GM23338 (cell line): ENCODE data around the gene SCAMP5. TPM values are rescaled to one million over a fixed set of nuclear protein-coding genes. Genes with fewer than 3 reads are reported as not detected.

Experiments used
- ATAC-seq: fragments of 200-7000 bp; cut with Tn5 transposase; 3 replicates; pipeline ENCODE4 v1.9.1; 2020
- DNase-seq: peaks from one replicate; pipeline ENCODE4 v3.0.0-alpha.2; 2015; ENCODE audit warnings: low spot score
- H2AFZ ChIP-seq: fragments of 200-600 bp; sonication (generic); 2 replicates; pipeline ENCODE4 v1.8.0; 2016; ENCODE audit warnings: antibody characterized with exemption, mild to moderate bottlenecking, moderate library complexity
- H3F3A ChIP-seq: fragments of 200-600 bp; sonication (generic); replicated peaks from 2 replicates; pipeline ENCODE4 v1.8.0; 2017; ENCODE audit warnings: antibody characterized with exemption, mixed run types, low read depth
- H3K27ac ChIP-seq: fragments of 200-600 bp; sonication (generic); 2 replicates; pipeline ENCODE4 v1.6.1; 2016; ENCODE audit warnings: low read depth
- H3K27me3 ChIP-seq: fragments of 200-600 bp; sonication (generic); 2 replicates; pipeline ENCODE4 v1.8.0; 2016; ENCODE audit warnings: mild to moderate bottlenecking, mixed run types, moderate library complexity; ENCODE audit not compliant: insufficient read depth
- H3K36me3 ChIP-seq: fragments of 200-600 bp; sonication (generic); 2 replicates; pipeline ENCODE4 v1.8.0; 2016; ENCODE audit warnings: mild to moderate bottlenecking; ENCODE audit not compliant: insufficient read depth
- H3K4me1 ChIP-seq: fragments of 200-600 bp; sonication (generic); 2 replicates; pipeline ENCODE4 v1.8.0; 2016; ENCODE audit warnings: mild to moderate bottlenecking, moderate library complexity; ENCODE audit not compliant: insufficient read depth
- H3K4me2 ChIP-seq: fragments of 200-600 bp; sonication (generic); 2 replicates; pipeline ENCODE4 v1.7.1; 2017; ENCODE audit warnings: mixed run types
- H3K4me3 ChIP-seq: fragments of 200-600 bp; sonication (generic); 2 replicates; pipeline ENCODE4 v1.6.1; 2016; ENCODE audit warnings: mixed run types
- H3K79me2 ChIP-seq: fragments of 200-600 bp; sonication (generic); replicated peaks from 2 replicates; pipeline ENCODE4 v1.8.0; 2017; ENCODE audit warnings: mild to moderate bottlenecking; ENCODE audit not compliant: insufficient read depth
- H3K9me2 ChIP-seq: fragments of 200-600 bp; sonication (generic); 2 replicates; pipeline ENCODE4 v1.8.0; 2017; ENCODE audit not compliant: insufficient read depth
- H4K20me1 ChIP-seq: fragments of 200-600 bp; sonication (generic); replicated peaks from 2 replicates; pipeline ENCODE4 v1.8.0; 2017; ENCODE audit warnings: mild to moderate bottlenecking; ENCODE audit not compliant: insufficient read depth
- H3K27ac Mint-ChIP-seq: 2 replicates; pipeline ENCODE4 v1.8.0; 2020; ENCODE audit warnings: inconsistent platforms, mild to moderate bottlenecking, moderate library complexity, mixed read lengths
- H3K27me3 Mint-ChIP-seq: 3 replicates; pipeline ENCODE4 v1.8.0; 2022; ENCODE audit warnings: low read depth, mild to moderate bottlenecking, moderate library complexity, mixed read lengths, inconsistent platforms; ENCODE audit not compliant: insufficient read depth, poor library complexity
- H3K36me3 Mint-ChIP-seq: 3 replicates; pipeline ENCODE4 v1.8.0; 2021; ENCODE audit warnings: low read depth, mild to moderate bottlenecking, inconsistent platforms, moderate library complexity, mixed read lengths
- H3K4me1 Mint-ChIP-seq: 3 replicates; pipeline ENCODE4 v1.8.0; 2020; ENCODE audit warnings: mild to moderate bottlenecking, inconsistent platforms, mixed read lengths
- H3K4me3 Mint-ChIP-seq: 3 replicates; pipeline ENCODE4 v1.8.0; 2021; ENCODE audit warnings: moderate library complexity, mild to moderate bottlenecking, inconsistent platforms, mixed read lengths
- H3K9me3 Mint-ChIP-seq: 3 replicates; pipeline ENCODE4 v1.8.0; 2020; ENCODE audit warnings: moderate library complexity, mild to moderate bottlenecking, inconsistent platforms, mixed read lengths
- CREB1 ChIP-seq: fragments of 250-450 bp; sonication (Bioruptor Pico); IDR thresholded peaks from 2 replicates; pipeline ENCODE4 v1.5.0; 2020; ENCODE audit warnings: low read depth, mild to moderate bottlenecking, moderate library complexity
- EZH2 ChIP-seq: fragments of 200-600 bp; sonication (generic); IDR thresholded peaks from one replicate; pipeline ENCODE4 v1.8.0; 2017; ENCODE audit warnings: antibody characterized with exemption, mild to moderate bottlenecking, low read depth; ENCODE audit not compliant: unreplicated experiment
- EZH2phosphoT487 ChIP-seq: fragments of 200-600 bp; sonication (generic); IDR thresholded peaks from one replicate; pipeline ENCODE4 v1.8.1; 2018; ENCODE audit warnings: antibody characterized with exemption; ENCODE audit not compliant: unreplicated experiment
- JUNB ChIP-seq: IDR thresholded peaks from one replicate; pipeline ENCODE4 v1.6.1; 2016; ENCODE audit warnings: antibody characterized with exemption; ENCODE audit not compliant: unreplicated experiment
- NANOG ChIP-seq: IDR thresholded peaks from 2 replicates; pipeline ENCODE4 v1.6.1; 2016; ENCODE audit warnings: antibody characterized with exemption, borderline replicate concordance
- STAT1 ChIP-seq: IDR thresholded peaks from one replicate; pipeline ENCODE4 v1.6.1; 2016; ENCODE audit warnings: antibody characterized with exemption; ENCODE audit not compliant: unreplicated experiment
- ZNF331 ChIP-seq: fragments of 250-450 bp; sonication (Bioruptor Pico); IDR thresholded peaks from 2 replicates; pipeline ENCODE4 v1.5.0; 2020; ENCODE audit warnings: low read depth, mild to moderate bottlenecking, moderate library complexity
- polyA plus RNA-seq: library from polyadenylated mRNA; unstranded; fragments of >200 nt; fragmentation: Nextera tagmentation; extraction: Ambion mirVana; gene quantifications from 2 replicates; pipeline ENCODE4 v1.2.1, GENCODE V29; 2016
- total RNA-seq: library from RNA; depleted of rRNA; stranded (reverse); fragments of >200 nt; shearing (Covaris generic); gene quantifications from 2 replicates; pipeline ENCODE4 v1.2.3, GENCODE V29; 2014
- TF ChIP-seq, protein P1 (sequence below): fragments of 250-450 bp; sonication (Bioruptor Pico); IDR thresholded peaks from 2 replicates; pipeline ENCODE4 v1.5.0; 2020; ENCODE audit warnings: mild to moderate bottlenecking, moderate library complexity
- TF ChIP-seq, protein P2 (sequence below): IDR thresholded peaks from one replicate; pipeline ENCODE4 v1.6.1; 2018; ENCODE audit warnings: antibody characterized with exemption; ENCODE audit not compliant: unreplicated experiment
- TF ChIP-seq, protein P3 (sequence below): IDR thresholded peaks from 2 replicates; pipeline ENCODE4 v1.6.1; 2016; ENCODE audit warnings: antibody characterized with exemption

The SCAMP5 gene
- total and polyA plus RNA-seq, 2 experiments from 2014 or later = 12.8 to 43.3 TPM

DNA sequence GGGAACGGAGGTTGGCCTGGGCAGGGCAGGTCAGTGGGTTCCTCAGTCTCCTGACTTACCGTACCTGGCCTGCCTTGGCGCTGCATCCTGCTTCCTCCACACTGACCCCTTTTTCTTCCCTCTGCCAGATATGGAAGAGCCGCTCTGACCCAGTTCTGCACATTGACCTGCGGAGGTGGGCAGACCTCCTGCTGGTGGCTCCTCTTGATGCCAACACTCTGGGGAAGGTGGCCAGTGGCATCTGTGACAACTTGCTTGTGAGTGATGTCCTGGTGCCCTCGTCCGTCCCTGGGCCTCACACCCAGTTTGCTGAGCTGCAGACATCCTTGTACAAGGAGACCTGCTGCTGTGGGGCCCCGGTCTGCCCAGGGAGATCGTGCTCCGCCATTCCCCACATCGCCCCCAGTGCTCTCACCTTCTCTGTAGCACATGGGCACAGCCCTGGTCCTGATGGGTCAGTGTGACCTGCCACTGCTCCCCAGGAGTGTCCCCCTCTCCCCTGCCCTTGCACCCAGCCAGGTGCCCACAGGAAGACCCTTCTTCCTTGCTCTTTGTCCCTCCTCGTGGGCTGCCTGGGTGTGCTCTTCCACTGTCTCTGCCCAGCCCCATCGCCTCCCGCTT, 49.0 kb downstream of the SCAMP5 start:
- no peaks in the 10 kb centered on the region; the same call in 1 of the 2 replicates for H3K79me2 ChIP-seq
- no peaks in the 10 kb centered on the region for H3K9me2 ChIP-seq
- peaks cover 23% of the 10 kb centered on the region for H3K4me1 Mint-ChIP-seq
- no peak overlapping the region for H2AFZ ChIP-seq
- H3K27ac ChIP-seq = no peak overlapping the region
- H4K20me1 ChIP-seq = no peaks in the 10 kb centered on the region; the same call in 1 of the 2 replicates
- no peaks in the 10 kb centered on the region; the same call in 2 of the 3 replicates for H3K36me3 Mint-ChIP-seq
- peaks cover 7% of the 10 kb centered on the region for H3K4me1 ChIP-seq
- no peaks in the 10 kb centered on the region for H3K36me3 ChIP-seq
- H3K4me3 ChIP-seq = no peak overlapping the region
- TF ChIP-seq EZH2 (no peak), NANOG (no peak), CREB1 (CRISPR knock-in tag) (no peak), ZNF331 (no peak), JUNB (no peak), STAT1 (no peak), EZH2phosphoT487 (no peak)
- TF ChIP-seq, protein P1, sequence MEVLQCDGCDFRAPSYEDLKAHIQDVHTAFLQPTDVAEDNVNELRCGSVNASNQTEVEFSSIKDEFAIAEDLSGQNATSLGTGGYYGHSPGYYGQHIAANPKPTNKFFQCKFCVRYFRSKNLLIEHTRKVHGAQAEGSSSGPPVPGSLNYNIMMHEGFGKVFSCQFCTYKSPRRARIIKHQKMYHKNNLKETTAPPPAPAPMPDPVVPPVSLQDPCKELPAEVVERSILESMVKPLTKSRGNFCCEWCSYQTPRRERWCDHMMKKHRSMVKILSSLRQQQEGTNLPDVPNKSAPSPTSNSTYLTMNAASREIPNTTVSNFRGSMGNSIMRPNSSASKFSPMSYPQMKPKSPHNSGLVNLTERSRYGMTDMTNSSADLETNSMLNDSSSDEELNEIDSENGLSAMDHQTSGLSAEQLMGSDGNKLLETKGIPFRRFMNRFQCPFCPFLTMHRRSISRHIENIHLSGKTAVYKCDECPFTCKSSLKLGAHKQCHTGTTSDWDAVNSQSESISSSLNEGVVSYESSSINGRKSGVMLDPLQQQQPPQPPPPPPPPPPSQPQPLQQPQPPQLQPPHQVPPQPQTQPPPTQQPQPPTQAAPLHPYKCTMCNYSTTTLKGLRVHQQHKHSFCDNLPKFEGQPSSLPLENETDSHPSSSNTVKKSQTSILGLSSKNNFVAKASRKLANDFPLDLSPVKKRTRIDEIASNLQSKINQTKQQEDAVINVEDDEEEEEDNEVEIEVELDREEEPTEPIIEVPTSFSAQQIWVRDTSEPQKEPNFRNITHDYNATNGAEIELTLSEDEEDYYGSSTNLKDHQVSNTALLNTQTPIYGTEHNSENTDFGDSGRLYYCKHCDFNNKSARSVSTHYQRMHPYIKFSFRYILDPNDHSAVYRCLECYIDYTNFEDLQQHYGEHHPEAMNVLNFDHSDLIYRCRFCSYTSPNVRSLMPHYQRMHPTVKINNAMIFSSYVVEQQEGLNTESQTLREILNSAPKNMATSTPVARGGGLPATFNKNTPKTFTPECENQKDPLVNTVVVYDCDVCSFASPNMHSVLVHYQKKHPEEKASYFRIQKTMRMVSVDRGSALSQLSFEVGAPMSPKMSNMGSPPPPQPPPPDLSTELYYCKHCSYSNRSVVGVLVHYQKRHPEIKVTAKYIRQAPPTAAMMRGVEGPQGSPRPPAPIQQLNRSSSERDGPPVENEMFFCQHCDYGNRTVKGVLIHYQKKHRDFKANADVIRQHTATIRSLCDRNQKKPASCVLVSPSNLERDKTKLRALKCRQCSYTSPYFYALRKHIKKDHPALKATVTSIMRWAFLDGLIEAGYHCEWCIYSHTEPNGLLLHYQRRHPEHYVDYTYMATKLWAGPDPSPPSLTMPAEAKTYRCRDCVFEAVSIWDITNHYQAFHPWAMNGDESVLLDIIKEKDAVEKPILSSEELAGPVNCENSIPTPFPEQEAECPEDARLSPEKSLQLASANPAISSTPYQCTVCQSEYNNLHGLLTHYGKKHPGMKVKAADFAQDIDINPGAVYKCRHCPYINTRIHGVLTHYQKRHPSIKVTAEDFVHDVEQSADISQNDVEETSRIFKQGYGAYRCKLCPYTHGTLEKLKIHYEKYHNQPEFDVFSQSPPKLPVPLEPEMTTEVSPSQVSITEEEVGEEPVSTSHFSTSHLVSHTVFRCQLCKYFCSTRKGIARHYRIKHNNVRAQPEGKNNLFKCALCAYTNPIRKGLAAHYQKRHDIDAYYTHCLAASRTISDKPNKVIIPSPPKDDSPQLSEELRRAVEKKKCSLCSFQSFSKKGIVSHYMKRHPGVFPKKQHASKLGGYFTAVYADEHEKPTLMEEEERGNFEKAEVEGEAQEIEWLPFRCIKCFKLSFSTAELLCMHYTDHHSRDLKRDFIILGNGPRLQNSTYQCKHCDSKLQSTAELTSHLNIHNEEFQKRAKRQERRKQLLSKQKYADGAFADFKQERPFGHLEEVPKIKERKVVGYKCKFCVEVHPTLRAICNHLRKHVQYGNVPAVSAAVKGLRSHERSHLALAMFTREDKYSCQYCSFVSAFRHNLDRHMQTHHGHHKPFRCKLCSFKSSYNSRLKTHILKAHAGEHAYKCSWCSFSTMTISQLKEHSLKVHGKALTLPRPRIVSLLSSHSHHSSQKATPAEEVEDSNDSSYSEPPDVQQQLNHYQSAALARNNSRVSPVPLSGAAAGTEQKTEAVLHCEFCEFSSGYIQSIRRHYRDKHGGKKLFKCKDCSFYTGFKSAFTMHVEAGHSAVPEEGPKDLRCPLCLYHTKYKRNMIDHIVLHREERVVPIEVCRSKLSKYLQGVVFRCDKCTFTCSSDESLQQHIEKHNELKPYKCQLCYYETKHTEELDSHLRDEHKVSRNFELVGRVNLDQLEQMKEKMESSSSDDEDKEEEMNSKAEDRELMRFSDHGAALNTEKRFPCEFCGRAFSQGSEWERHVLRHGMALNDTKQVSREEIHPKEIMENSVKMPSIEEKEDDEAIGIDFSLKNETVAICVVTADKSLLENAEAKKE (CRISPR knock-in tag) = no peak
- TF ChIP-seq, protein P2, sequence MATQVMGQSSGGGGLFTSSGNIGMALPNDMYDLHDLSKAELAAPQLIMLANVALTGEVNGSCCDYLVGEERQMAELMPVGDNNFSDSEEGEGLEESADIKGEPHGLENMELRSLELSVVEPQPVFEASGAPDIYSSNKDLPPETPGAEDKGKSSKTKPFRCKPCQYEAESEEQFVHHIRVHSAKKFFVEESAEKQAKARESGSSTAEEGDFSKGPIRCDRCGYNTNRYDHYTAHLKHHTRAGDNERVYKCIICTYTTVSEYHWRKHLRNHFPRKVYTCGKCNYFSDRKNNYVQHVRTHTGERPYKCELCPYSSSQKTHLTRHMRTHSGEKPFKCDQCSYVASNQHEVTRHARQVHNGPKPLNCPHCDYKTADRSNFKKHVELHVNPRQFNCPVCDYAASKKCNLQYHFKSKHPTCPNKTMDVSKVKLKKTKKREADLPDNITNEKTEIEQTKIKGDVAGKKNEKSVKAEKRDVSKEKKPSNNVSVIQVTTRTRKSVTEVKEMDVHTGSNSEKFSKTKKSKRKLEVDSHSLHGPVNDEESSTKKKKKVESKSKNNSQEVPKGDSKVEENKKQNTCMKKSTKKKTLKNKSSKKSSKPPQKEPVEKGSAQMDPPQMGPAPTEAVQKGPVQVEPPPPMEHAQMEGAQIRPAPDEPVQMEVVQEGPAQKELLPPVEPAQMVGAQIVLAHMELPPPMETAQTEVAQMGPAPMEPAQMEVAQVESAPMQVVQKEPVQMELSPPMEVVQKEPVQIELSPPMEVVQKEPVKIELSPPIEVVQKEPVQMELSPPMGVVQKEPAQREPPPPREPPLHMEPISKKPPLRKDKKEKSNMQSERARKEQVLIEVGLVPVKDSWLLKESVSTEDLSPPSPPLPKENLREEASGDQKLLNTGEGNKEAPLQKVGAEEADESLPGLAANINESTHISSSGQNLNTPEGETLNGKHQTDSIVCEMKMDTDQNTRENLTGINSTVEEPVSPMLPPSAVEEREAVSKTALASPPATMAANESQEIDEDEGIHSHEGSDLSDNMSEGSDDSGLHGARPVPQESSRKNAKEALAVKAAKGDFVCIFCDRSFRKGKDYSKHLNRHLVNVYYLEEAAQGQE = no peak
- TF ChIP-seq, protein P3, sequence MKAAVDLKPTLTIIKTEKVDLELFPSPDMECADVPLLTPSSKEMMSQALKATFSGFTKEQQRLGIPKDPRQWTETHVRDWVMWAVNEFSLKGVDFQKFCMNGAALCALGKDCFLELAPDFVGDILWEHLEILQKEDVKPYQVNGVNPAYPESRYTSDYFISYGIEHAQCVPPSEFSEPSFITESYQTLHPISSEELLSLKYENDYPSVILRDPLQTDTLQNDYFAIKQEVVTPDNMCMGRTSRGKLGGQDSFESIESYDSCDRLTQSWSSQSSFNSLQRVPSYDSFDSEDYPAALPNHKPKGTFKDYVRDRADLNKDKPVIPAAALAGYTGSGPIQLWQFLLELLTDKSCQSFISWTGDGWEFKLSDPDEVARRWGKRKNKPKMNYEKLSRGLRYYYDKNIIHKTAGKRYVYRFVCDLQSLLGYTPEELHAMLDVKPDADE = no peak
- no peak overlapping the region for H3K27ac Mint-ChIP-seq
- no peaks in the 10 kb centered on the region for H3K9me3 Mint-ChIP-seq
- peaks cover 4% of the 10 kb centered on the region for H3K27me3 Mint-ChIP-seq
- ATAC-seq (no peak), DNase-seq (no peak)
- H3K4me2 ChIP-seq = no peak overlapping the region
- H3K4me3 Mint-ChIP-seq = no peak overlapping the region
- no peaks in the 10 kb centered on the region for H3K27me3 ChIP-seq
- no peaks in the 10 kb centered on the region for H3F3A ChIP-seq
